GM23338 (cell line): Measurements from ENCODE around the gene PACS2. TPM values are rescaled to one million over a fixed set of nuclear protein-coding genes. Genes with fewer than 3 reads are reported as not detected.

Experiments
- ATAC-seq: fragments of 200-7000 bp; cut with Tn5 transposase; 3 replicates; pipeline ENCODE4 v1.9.1; 2020
- DNase-seq: peaks from one replicate; pipeline ENCODE4 v3.0.0-alpha.2; 2015; ENCODE audit warnings: low spot score
- H2AFZ ChIP-seq: fragments of 200-600 bp; sonication (generic); 2 replicates; pipeline ENCODE4 v1.8.0; 2016; ENCODE audit warnings: antibody characterized with exemption, mild to moderate bottlenecking, moderate library complexity
- H3F3A ChIP-seq: fragments of 200-600 bp; sonication (generic); replicated peaks from 2 replicates; pipeline ENCODE4 v1.8.0; 2017; ENCODE audit warnings: antibody characterized with exemption, mixed run types, low read depth
- H3K27ac ChIP-seq: fragments of 200-600 bp; sonication (generic); 2 replicates; pipeline ENCODE4 v1.6.1; 2016; ENCODE audit warnings: low read depth
- H3K27me3 ChIP-seq: fragments of 200-600 bp; sonication (generic); 2 replicates; pipeline ENCODE4 v1.8.0; 2016; ENCODE audit warnings: mild to moderate bottlenecking, mixed run types, moderate library complexity; ENCODE audit not compliant: insufficient read depth
- H3K36me3 ChIP-seq: fragments of 200-600 bp; sonication (generic); 2 replicates; pipeline ENCODE4 v1.8.0; 2016; ENCODE audit warnings: mild to moderate bottlenecking; ENCODE audit not compliant: insufficient read depth
- H3K4me1 ChIP-seq: fragments of 200-600 bp; sonication (generic); 2 replicates; pipeline ENCODE4 v1.8.0; 2016; ENCODE audit warnings: mild to moderate bottlenecking, moderate library complexity; ENCODE audit not compliant: insufficient read depth
- H3K4me2 ChIP-seq: fragments of 200-600 bp; sonication (generic); 2 replicates; pipeline ENCODE4 v1.7.1; 2017; ENCODE audit warnings: mixed run types
- H3K4me3 ChIP-seq: fragments of 200-600 bp; sonication (generic); 2 replicates; pipeline ENCODE4 v1.6.1; 2016; ENCODE audit warnings: mixed run types
- H3K79me2 ChIP-seq: fragments of 200-600 bp; sonication (generic); replicated peaks from 2 replicates; pipeline ENCODE4 v1.8.0; 2017; ENCODE audit warnings: mild to moderate bottlenecking; ENCODE audit not compliant: insufficient read depth
- H3K9me2 ChIP-seq: fragments of 200-600 bp; sonication (generic); 2 replicates; pipeline ENCODE4 v1.8.0; 2017; ENCODE audit not compliant: insufficient read depth
- H4K20me1 ChIP-seq: fragments of 200-600 bp; sonication (generic); replicated peaks from 2 replicates; pipeline ENCODE4 v1.8.0; 2017; ENCODE audit warnings: mild to moderate bottlenecking; ENCODE audit not compliant: insufficient read depth
- H3K27ac Mint-ChIP-seq: 2 replicates; pipeline ENCODE4 v1.8.0; 2020; ENCODE audit warnings: inconsistent platforms, mild to moderate bottlenecking, moderate library complexity, mixed read lengths
- H3K27me3 Mint-ChIP-seq: 3 replicates; pipeline ENCODE4 v1.8.0; 2022; ENCODE audit warnings: low read depth, mild to moderate bottlenecking, moderate library complexity, mixed read lengths, inconsistent platforms; ENCODE audit not compliant: insufficient read depth, poor library complexity
- H3K36me3 Mint-ChIP-seq: 3 replicates; pipeline ENCODE4 v1.8.0; 2021; ENCODE audit warnings: low read depth, mild to moderate bottlenecking, inconsistent platforms, moderate library complexity, mixed read lengths
- H3K4me1 Mint-ChIP-seq: 3 replicates; pipeline ENCODE4 v1.8.0; 2020; ENCODE audit warnings: mild to moderate bottlenecking, inconsistent platforms, mixed read lengths
- H3K4me3 Mint-ChIP-seq: 3 replicates; pipeline ENCODE4 v1.8.0; 2021; ENCODE audit warnings: moderate library complexity, mild to moderate bottlenecking, inconsistent platforms, mixed read lengths
- H3K9me3 Mint-ChIP-seq: 3 replicates; pipeline ENCODE4 v1.8.0; 2020; ENCODE audit warnings: moderate library complexity, mild to moderate bottlenecking, inconsistent platforms, mixed read lengths
- CREB1 ChIP-seq: fragments of 250-450 bp; sonication (Bioruptor Pico); IDR thresholded peaks from 2 replicates; pipeline ENCODE4 v1.5.0; 2020; ENCODE audit warnings: low read depth, mild to moderate bottlenecking, moderate library complexity
- CTCF ChIP-seq, 2 experiments: fragments of 200-600 bp in 1 of 2; sonication (generic) in 1 of 2; conservative IDR thresholded peaks; 2 replicates each; pipeline versions ENCODE4 v1.5.1 to v1.6.1; 2016 to 2017; ENCODE audit warnings: antibody characterized with exemption in 2 of 2, low read depth in 2 of 2, mild to moderate bottlenecking in 2 of 2, moderate library complexity in 1 of 2
- ETS1 ChIP-seq: IDR thresholded peaks from 2 replicates; pipeline ENCODE4 v1.6.1; 2016; ENCODE audit warnings: antibody characterized with exemption
- EZH2 ChIP-seq: fragments of 200-600 bp; sonication (generic); IDR thresholded peaks from one replicate; pipeline ENCODE4 v1.8.0; 2017; ENCODE audit warnings: antibody characterized with exemption, mild to moderate bottlenecking, low read depth; ENCODE audit not compliant: unreplicated experiment
- EZH2phosphoT487 ChIP-seq: fragments of 200-600 bp; sonication (generic); IDR thresholded peaks from one replicate; pipeline ENCODE4 v1.8.1; 2018; ENCODE audit warnings: antibody characterized with exemption; ENCODE audit not compliant: unreplicated experiment
- JUNB ChIP-seq: IDR thresholded peaks from one replicate; pipeline ENCODE4 v1.6.1; 2016; ENCODE audit warnings: antibody characterized with exemption; ENCODE audit not compliant: unreplicated experiment
- NANOG ChIP-seq: IDR thresholded peaks from 2 replicates; pipeline ENCODE4 v1.6.1; 2016; ENCODE audit warnings: antibody characterized with exemption, borderline replicate concordance
- POLR2AphosphoS5 ChIP-seq: IDR thresholded peaks from 2 replicates; pipeline ENCODE4 v1.6.1; 2016; ENCODE audit warnings: antibody characterized with exemption, low read depth
- STAT1 ChIP-seq: IDR thresholded peaks from one replicate; pipeline ENCODE4 v1.6.1; 2016; ENCODE audit warnings: antibody characterized with exemption; ENCODE audit not compliant: unreplicated experiment
- ZNF114 ChIP-seq: fragments of 250-450 bp; sonication (Bioruptor Pico); IDR thresholded peaks from 2 replicates; pipeline ENCODE4 v1.5.0; 2020; ENCODE audit warnings: mild to moderate bottlenecking, moderate library complexity
- ZNF331 ChIP-seq: fragments of 250-450 bp; sonication (Bioruptor Pico); IDR thresholded peaks from 2 replicates; pipeline ENCODE4 v1.5.0; 2020; ENCODE audit warnings: low read depth, mild to moderate bottlenecking, moderate library complexity
- polyA plus RNA-seq: library from polyadenylated mRNA; unstranded; fragments of >200 nt; fragmentation: Nextera tagmentation; extraction: Ambion mirVana; gene quantifications from 2 replicates; pipeline ENCODE4 v1.2.1, GENCODE V29; 2016
- total RNA-seq: library from RNA; depleted of rRNA; stranded (reverse); fragments of >200 nt; shearing (Covaris generic); gene quantifications from 2 replicates; pipeline ENCODE4 v1.2.3, GENCODE V29; 2014
- TF ChIP-seq, protein P1 (sequence below): IDR thresholded peaks from one replicate; pipeline ENCODE4 v1.6.1; 2018; ENCODE audit warnings: antibody characterized with exemption; ENCODE audit not compliant: unreplicated experiment
- TF ChIP-seq, protein P2 (sequence below): fragments of 250-450 bp; sonication (Bioruptor Pico); IDR thresholded peaks from 2 replicates; pipeline ENCODE4 v1.5.0; 2020; ENCODE audit warnings: mild to moderate bottlenecking, moderate library complexity

The PACS2 gene
- total and polyA plus RNA-seq, 2 experiments from 2014 or later = 22.5 to 79.0 TPM

DNA sequence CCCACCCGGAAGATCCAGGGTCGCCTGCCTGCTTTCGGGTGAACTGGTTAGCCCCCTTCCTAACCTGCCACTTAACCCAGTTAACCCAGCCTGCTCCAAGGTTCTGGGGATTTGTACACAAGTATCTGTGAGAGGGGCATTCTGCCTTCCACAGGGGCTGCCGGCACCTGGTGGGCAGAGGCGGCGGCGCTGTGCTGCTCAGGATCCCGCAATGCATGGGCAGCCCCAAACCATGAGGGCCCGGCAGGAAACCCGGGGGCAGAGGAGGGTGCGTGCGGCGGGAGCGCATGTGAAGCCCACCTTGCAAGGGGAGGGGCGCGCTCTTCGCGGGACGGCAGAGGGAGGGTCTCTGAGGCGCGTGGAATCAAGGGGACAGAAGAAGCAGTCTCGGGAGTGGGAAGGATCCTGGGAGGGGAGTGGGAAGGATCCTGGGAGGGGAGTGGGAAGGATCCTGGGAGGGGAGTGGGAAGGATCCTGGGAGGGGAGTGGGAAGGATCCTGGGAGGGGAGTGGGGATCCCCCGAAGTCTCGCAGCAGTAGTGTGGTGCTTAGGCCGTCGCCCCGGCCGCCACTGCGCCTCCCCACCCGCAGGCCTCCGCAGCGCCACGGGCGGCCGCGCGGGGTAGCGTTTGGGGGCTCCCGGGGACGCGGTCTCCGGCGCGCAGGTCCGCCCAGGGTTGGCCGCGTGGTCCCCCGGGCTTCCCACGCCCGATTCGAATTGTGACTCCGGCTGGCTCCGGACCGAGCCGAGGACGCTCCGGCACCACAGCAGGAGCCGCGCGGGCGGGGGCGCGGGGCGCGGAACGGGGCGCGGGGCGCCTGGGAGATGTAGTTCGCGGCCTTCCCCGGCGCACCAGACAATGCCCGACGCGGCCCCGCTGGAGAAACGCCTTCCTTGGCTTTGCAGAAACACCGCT, 100.2 kb downstream of the PACS2 start:
- Mint-ChIP-seq H3K36me3 (peaks cover 7% of the 10 kb centered on the region; the same call in 2 of the 3 replicates), H3K9me3 (peaks cover 2% of the 10 kb centered on the region; the same call in 1 of the 3 replicates), H3K27me3 (peaks cover 53% of the 10 kb centered on the region), H3K4me3 (peak overlapping the region; percentile 74), H3K27ac (no peak overlapping the region), H3K4me1 (peaks cover 11% of the 10 kb centered on the region)
- Histone ChIP-seq H3K36me3 (no peaks in the 10 kb centered on the region), H3K4me1 (peaks cover 14% of the 10 kb centered on the region; the same call in 1 of the 2 replicates), H3K27me3 (peaks cover 46% of the 10 kb centered on the region), H3K9me2 (no peaks in the 10 kb centered on the region), H3K27ac (no peak overlapping the region), H3K4me3 (peak overlapping the region; percentile 68), H3K4me2 (peak overlapping the region; percentile 88), H3K79me2 (peaks cover 4% of the 10 kb centered on the region; the same call in 1 of the 2 replicates), H3F3A (peaks cover 12% of the 10 kb centered on the region; the same call in 1 of the 2 replicates), H2AFZ (peak overlapping the region; percentile 73), H4K20me1 (no peaks in the 10 kb centered on the region)
- ATAC-seq (peak; percentile 56), DNase-seq (peak; percentile 82)
- no peak for TF ChIP-seq EZH2
- no peak for TF ChIP-seq ZNF114
- TF ChIP-seq ZNF331 (CRISPR knock-in tag) = no peak
- peak; percentile 54; the same call in 1 of the 2 replicates for TF ChIP-seq ETS1
- peak; percentile 31 to 41 for TF ChIP-seq CTCF (conservative IDR thresholded peaks at IDR 0.05; ENCODE audit: low read depth in 2 of 2)
- TF ChIP-seq, protein P1, sequence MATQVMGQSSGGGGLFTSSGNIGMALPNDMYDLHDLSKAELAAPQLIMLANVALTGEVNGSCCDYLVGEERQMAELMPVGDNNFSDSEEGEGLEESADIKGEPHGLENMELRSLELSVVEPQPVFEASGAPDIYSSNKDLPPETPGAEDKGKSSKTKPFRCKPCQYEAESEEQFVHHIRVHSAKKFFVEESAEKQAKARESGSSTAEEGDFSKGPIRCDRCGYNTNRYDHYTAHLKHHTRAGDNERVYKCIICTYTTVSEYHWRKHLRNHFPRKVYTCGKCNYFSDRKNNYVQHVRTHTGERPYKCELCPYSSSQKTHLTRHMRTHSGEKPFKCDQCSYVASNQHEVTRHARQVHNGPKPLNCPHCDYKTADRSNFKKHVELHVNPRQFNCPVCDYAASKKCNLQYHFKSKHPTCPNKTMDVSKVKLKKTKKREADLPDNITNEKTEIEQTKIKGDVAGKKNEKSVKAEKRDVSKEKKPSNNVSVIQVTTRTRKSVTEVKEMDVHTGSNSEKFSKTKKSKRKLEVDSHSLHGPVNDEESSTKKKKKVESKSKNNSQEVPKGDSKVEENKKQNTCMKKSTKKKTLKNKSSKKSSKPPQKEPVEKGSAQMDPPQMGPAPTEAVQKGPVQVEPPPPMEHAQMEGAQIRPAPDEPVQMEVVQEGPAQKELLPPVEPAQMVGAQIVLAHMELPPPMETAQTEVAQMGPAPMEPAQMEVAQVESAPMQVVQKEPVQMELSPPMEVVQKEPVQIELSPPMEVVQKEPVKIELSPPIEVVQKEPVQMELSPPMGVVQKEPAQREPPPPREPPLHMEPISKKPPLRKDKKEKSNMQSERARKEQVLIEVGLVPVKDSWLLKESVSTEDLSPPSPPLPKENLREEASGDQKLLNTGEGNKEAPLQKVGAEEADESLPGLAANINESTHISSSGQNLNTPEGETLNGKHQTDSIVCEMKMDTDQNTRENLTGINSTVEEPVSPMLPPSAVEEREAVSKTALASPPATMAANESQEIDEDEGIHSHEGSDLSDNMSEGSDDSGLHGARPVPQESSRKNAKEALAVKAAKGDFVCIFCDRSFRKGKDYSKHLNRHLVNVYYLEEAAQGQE = no peak
- TF ChIP-seq, protein P2, sequence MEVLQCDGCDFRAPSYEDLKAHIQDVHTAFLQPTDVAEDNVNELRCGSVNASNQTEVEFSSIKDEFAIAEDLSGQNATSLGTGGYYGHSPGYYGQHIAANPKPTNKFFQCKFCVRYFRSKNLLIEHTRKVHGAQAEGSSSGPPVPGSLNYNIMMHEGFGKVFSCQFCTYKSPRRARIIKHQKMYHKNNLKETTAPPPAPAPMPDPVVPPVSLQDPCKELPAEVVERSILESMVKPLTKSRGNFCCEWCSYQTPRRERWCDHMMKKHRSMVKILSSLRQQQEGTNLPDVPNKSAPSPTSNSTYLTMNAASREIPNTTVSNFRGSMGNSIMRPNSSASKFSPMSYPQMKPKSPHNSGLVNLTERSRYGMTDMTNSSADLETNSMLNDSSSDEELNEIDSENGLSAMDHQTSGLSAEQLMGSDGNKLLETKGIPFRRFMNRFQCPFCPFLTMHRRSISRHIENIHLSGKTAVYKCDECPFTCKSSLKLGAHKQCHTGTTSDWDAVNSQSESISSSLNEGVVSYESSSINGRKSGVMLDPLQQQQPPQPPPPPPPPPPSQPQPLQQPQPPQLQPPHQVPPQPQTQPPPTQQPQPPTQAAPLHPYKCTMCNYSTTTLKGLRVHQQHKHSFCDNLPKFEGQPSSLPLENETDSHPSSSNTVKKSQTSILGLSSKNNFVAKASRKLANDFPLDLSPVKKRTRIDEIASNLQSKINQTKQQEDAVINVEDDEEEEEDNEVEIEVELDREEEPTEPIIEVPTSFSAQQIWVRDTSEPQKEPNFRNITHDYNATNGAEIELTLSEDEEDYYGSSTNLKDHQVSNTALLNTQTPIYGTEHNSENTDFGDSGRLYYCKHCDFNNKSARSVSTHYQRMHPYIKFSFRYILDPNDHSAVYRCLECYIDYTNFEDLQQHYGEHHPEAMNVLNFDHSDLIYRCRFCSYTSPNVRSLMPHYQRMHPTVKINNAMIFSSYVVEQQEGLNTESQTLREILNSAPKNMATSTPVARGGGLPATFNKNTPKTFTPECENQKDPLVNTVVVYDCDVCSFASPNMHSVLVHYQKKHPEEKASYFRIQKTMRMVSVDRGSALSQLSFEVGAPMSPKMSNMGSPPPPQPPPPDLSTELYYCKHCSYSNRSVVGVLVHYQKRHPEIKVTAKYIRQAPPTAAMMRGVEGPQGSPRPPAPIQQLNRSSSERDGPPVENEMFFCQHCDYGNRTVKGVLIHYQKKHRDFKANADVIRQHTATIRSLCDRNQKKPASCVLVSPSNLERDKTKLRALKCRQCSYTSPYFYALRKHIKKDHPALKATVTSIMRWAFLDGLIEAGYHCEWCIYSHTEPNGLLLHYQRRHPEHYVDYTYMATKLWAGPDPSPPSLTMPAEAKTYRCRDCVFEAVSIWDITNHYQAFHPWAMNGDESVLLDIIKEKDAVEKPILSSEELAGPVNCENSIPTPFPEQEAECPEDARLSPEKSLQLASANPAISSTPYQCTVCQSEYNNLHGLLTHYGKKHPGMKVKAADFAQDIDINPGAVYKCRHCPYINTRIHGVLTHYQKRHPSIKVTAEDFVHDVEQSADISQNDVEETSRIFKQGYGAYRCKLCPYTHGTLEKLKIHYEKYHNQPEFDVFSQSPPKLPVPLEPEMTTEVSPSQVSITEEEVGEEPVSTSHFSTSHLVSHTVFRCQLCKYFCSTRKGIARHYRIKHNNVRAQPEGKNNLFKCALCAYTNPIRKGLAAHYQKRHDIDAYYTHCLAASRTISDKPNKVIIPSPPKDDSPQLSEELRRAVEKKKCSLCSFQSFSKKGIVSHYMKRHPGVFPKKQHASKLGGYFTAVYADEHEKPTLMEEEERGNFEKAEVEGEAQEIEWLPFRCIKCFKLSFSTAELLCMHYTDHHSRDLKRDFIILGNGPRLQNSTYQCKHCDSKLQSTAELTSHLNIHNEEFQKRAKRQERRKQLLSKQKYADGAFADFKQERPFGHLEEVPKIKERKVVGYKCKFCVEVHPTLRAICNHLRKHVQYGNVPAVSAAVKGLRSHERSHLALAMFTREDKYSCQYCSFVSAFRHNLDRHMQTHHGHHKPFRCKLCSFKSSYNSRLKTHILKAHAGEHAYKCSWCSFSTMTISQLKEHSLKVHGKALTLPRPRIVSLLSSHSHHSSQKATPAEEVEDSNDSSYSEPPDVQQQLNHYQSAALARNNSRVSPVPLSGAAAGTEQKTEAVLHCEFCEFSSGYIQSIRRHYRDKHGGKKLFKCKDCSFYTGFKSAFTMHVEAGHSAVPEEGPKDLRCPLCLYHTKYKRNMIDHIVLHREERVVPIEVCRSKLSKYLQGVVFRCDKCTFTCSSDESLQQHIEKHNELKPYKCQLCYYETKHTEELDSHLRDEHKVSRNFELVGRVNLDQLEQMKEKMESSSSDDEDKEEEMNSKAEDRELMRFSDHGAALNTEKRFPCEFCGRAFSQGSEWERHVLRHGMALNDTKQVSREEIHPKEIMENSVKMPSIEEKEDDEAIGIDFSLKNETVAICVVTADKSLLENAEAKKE = no peak
- no peak for TF ChIP-seq EZH2phosphoT487
- TF ChIP-seq JUNB = no peak
- no peak for TF ChIP-seq NANOG
- TF ChIP-seq CREB1 (CRISPR knock-in tag) = no peak
- TF ChIP-seq POLR2AphosphoS5 = peak; percentile 57; the same call in 1 of the 2 replicates
- TF ChIP-seq STAT1 = no peak
